ENCODE data around the gene USP9Y. TPM values are rescaled to one million over a fixed set of nuclear protein-coding genes. Genes with fewer than 3 reads are reported as not detected.

The USP9Y gene
- total and polyA plus RNA-seq, 8 donors: 6.8 to 36.2 (median 21.0) TPM; not detected in 3

DNA sequence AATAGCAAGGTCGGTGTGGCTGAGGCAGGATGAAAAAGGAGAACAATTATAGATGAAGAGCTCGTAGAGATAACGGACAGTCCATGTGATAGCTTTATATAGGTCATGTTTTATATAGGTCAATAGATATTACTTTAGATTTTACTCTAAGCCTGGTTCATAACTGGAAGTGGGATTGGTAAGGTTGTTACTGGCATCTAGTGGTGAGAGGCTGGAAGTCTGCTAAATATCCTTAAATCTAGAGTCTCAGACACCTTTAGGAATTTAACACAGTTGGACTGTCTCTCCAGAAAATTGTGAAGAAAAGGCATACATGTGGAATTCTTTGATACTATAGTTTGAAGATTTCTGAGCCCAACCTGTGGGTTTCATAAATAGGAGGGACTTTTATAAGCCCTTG is 108.0 kb downstream of the USP9Y start:
- Histone ChIP-seq H3K27me3 (no peaks in the 10 kb centered on the region), H3K4me1 (no peaks in the 10 kb centered on the region), H3K9me3 (no peaks in the 10 kb centered on the region), H3K4me3 (no peak overlapping the region), H3K27ac (no peak overlapping the region), H3K36me3 (peaks cover 0 to 8% (median 0%) of the 10 kb centered on the region in 4 donors)
- 37 to 80% (median 52%) methylated on average over 3 of the region's 3 CpGs; no CpG with 5 or more reads in 2 of the 5 donors for WGBS, 5 donors
- no peak for TF ChIP-seq POLR2A (IDR thresholded peaks at IDR 0.05)
- TF ChIP-seq, protein P1, sequence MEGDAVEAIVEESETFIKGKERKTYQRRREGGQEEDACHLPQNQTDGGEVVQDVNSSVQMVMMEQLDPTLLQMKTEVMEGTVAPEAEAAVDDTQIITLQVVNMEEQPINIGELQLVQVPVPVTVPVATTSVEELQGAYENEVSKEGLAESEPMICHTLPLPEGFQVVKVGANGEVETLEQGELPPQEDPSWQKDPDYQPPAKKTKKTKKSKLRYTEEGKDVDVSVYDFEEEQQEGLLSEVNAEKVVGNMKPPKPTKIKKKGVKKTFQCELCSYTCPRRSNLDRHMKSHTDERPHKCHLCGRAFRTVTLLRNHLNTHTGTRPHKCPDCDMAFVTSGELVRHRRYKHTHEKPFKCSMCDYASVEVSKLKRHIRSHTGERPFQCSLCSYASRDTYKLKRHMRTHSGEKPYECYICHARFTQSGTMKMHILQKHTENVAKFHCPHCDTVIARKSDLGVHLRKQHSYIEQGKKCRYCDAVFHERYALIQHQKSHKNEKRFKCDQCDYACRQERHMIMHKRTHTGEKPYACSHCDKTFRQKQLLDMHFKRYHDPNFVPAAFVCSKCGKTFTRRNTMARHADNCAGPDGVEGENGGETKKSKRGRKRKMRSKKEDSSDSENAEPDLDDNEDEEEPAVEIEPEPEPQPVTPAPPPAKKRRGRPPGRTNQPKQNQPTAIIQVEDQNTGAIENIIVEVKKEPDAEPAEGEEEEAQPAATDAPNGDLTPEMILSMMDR (IDR thresholded peaks at IDR 0.05): no peak
- no peak for TF ChIP-seq POLR2AphosphoS5 (IDR thresholded peaks at IDR 0.05)
- no peak for TF ChIP-seq EP300 (IDR thresholded peaks at IDR 0.05)
- DNase-seq: no peak
- intact Hi-C loops (cut with DNase I; ENCODE audit: low total_unique reads): no loop called here

DNA sequence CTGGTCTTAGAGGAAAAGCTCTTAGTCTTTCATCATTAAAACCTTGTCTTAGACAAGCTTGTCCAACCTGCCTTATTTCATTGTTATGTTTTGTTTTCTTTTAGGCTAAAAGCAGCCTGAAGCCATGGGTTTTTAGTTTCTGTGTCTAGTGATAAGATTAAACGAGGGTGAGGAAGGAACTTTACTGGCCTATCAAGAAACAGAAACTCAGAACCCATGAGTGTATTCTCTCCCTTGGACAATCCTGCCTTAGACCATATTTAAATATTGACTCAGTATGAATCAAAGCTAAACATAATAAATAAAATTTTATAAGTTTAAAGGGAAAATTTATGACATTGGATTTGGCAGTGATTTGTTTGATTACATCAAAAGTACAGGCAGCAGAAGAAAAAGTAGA is 122.4 kb downstream of the USP9Y start:
- TF ChIP-seq EP300 (IDR thresholded peaks at IDR 0.05): no peak
- no peak for TF ChIP-seq POLR2AphosphoS5 (IDR thresholded peaks at IDR 0.05)
- TF ChIP-seq, protein P1 (IDR thresholded peaks at IDR 0.05): no peak
- no peak for TF ChIP-seq POLR2A (IDR thresholded peaks at IDR 0.05)
- H3K27ac ChIP-seq: no peak overlapping the region
- intact Hi-C loops (cut with DNase I; ENCODE audit: low total_unique reads): no loop called here
- H3K36me3 ChIP-seq: peaks cover 0 to 5% (median 0%) of the 10 kb centered on the region in 4 donors
- no peaks in the 10 kb centered on the region for H3K9me3 ChIP-seq
- WGBS, 5 donors: 40 to 75% (median 42%) methylated on average over 1 of the region's 1 CpG; no CpG with 5 or more reads in 2 of the 5 donors
- DNase-seq: no peak
- no peaks in the 10 kb centered on the region for H3K4me1 ChIP-seq
- H3K4me3 ChIP-seq: no peak overlapping the region
- no peaks in the 10 kb centered on the region for H3K27me3 ChIP-seq

DNA sequence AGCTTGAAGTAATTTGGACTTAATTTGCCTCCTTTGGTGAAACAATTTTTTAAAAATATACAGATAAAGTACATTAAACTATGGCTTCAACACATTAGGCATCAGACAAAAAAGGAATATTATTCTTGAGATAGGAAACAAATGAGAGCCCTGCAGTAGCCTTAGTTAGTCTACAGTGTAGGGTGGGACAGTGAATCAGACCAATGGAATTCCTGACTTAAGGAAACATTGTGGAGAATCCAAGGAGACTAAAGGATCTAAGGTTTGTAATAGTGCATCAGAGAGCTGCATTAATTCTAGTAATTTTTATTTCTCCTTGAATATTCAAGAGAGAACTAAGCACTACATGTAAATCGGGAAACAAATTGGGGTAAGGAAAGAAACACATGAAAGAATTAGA is 125.8 kb downstream of the USP9Y start:
- no peaks in the 10 kb centered on the region for H3K36me3 ChIP-seq
- intact Hi-C loops (cut with DNase I; ENCODE audit: low total_unique reads): no loop called here
- WGBS, 5 donors: 92 to 100% (median 97%) methylated on average over 1 of the region's 1 CpG; no CpG with 5 or more reads in 2 of the 5 donors
- H3K9me3 ChIP-seq: no peaks in the 10 kb centered on the region
- DNase-seq: no peak
- TF ChIP-seq EP300 (IDR thresholded peaks at IDR 0.05) (no peak), POLR2A (IDR thresholded peaks at IDR 0.05) (no peak), POLR2AphosphoS5 (IDR thresholded peaks at IDR 0.05) (no peak)
- TF ChIP-seq, protein P1 (IDR thresholded peaks at IDR 0.05): no peak
- H3K27me3 ChIP-seq: no peaks in the 10 kb centered on the region
- no peaks in the 10 kb centered on the region for H3K4me1 ChIP-seq
- no peak overlapping the region for H3K4me3 ChIP-seq
- H3K27ac ChIP-seq: no peak overlapping the region

DNA sequence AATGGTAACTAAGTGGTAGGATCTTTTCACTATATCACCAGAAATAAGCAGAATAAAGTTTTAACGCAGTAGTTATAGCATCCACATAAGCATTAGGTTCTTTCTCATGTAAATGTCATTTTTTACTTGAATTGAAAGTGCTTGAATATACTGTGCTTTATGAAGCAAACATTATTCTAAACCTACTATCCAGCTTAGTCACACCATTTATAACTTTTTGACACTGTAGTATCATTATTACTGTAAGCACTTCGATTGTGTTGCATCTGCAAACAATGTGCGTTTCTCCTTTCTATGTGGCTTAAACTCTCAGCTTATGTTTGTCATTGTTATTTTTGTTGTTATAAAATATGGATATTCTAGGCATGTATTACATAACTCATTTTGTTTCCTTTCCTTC is 132.3 kb downstream of the USP9Y start:
- WGBS, 5 donors: 76 to 93% (median 91%) methylated on average over 3 of the region's 3 CpGs; no CpG with 5 or more reads in 2 of the 5 donors

More for the DNA sequence above, 132.3 kb downstream of the USP9Y start:
- Histone ChIP-seq H3K36me3 (peaks cover 0 to 5% (median 0%) of the 10 kb centered on the region in 4 donors), H3K27me3 (no peaks in the 10 kb centered on the region), H3K27ac (no peak overlapping the region), H3K4me1 (no peaks in the 10 kb centered on the region), H3K9me3 (no peaks in the 10 kb centered on the region), H3K4me3 (no peak overlapping the region)
- DNase-seq: no peak
- TF ChIP-seq, protein P1 (IDR thresholded peaks at IDR 0.05): no peak
- TF ChIP-seq EP300 (IDR thresholded peaks at IDR 0.05): no peak
- no peak for TF ChIP-seq POLR2A (IDR thresholded peaks at IDR 0.05)
- no peak for TF ChIP-seq POLR2AphosphoS5 (IDR thresholded peaks at IDR 0.05)
- intact Hi-C loops (cut with DNase I; ENCODE audit: low total_unique reads): no loop called here

Data from stomach (tissue), 9 donors.